HepG2 (cell line): Measurements from ENCODE around the gene EPB41L1. TPM values are rescaled to one million over a fixed set of nuclear protein-coding genes. Genes with fewer than 3 reads are reported as not detected.

ENCODE experiments used
- ADNP ChIP-seq: sonication (generic); formaldehyde crosslinking; IDR thresholded peaks from 2 replicates; pipeline ENCODE4 v1.4.0; 2020; ENCODE audit warnings: missing genetic modification reagents
- ARHGAP35 ChIP-seq: sonication (generic); formaldehyde crosslinking; IDR thresholded peaks from 2 replicates; pipeline ENCODE4 v1.9.0; 2022; ENCODE audit warnings: mild to moderate bottlenecking, inconsistent platforms, moderate library complexity, missing genetic modification reagents, borderline replicate concordance
- ARNT2 ChIP-seq: sonication (generic); formaldehyde crosslinking; IDR thresholded peaks from 2 replicates; pipeline ENCODE4 v1.8.0; 2022; ENCODE audit warnings: mild to moderate bottlenecking, low read depth, missing genetic modification reagents, moderate library complexity
- CBX5 ChIP-seq: sonication (generic); formaldehyde crosslinking; IDR thresholded peaks from 2 replicates; pipeline ENCODE4 v1.4.0; 2020; ENCODE audit warnings: missing genetic modification reagents, borderline replicate concordance
- CTCF ChIP-seq: sonication (generic); formaldehyde crosslinking; IDR thresholded peaks from 2 replicates; pipeline ENCODE4 v1.5.0; 2020; ENCODE audit warnings: mild to moderate bottlenecking, missing genetic modification reagents, moderate library complexity
- DRAP1 ChIP-seq: IDR thresholded peaks from 2 replicates; pipeline ENCODE4 v1.6.1; 2016; ENCODE audit warnings: missing genetic modification reagents, missing compliant biosample characterization
- DZIP1 ChIP-seq: sonication (generic); formaldehyde crosslinking; IDR thresholded peaks from 2 replicates; pipeline ENCODE4 v1.5.0; 2020; ENCODE audit warnings: mild to moderate bottlenecking, missing genetic modification reagents
- ERF ChIP-seq: IDR thresholded peaks from 2 replicates; pipeline ENCODE4 v1.6.1; 2018; ENCODE audit warnings: missing biosample characterization, missing genetic modification reagents
- GATAD2A ChIP-seq: IDR thresholded peaks from 2 replicates; pipeline ENCODE4 v1.6.1; 2016
- KDM5B ChIP-seq: sonication (generic); formaldehyde crosslinking; IDR thresholded peaks from 2 replicates; pipeline ENCODE4 v1.4.0; 2020; ENCODE audit warnings: missing genetic modification reagents, mild to moderate bottlenecking, borderline replicate concordance
- KDM6A ChIP-seq: IDR thresholded peaks from 2 replicates; pipeline ENCODE4 v1.6.1; 2016; ENCODE audit warnings: low read depth
- PBX2 ChIP-seq: IDR thresholded peaks from 2 replicates; pipeline ENCODE4 v1.6.1; 2016; ENCODE audit warnings: control low read depth
- REPIN1 ChIP-seq: sonication (generic); formaldehyde crosslinking; IDR thresholded peaks from 2 replicates; pipeline ENCODE4 v1.8.0; 2022; ENCODE audit warnings: missing genetic modification reagents, low read depth, mild to moderate bottlenecking, borderline replicate concordance
- SCMH1 ChIP-seq: sonication (generic); formaldehyde crosslinking; IDR thresholded peaks from 2 replicates; pipeline ENCODE4 v1.9.0; 2021; ENCODE audit warnings: missing genetic modification reagents, mild to moderate bottlenecking, borderline replicate concordance
- SRY ChIP-seq: sonication (generic); formaldehyde crosslinking; IDR thresholded peaks from 2 replicates; pipeline ENCODE4 v1.8.0; 2022; ENCODE audit warnings: mild to moderate bottlenecking, missing genetic modification reagents
- TEAD3 ChIP-seq: optimal IDR thresholded peaks from 2 replicates; pipeline ENCODE3; 2016; ENCODE audit warnings: borderline replicate concordance
- ZBTB37 ChIP-seq: sonication (generic); formaldehyde crosslinking; IDR thresholded peaks from 2 replicates; pipeline ENCODE4 v1.4.0; 2020; ENCODE audit warnings: mild to moderate bottlenecking, missing genetic modification reagents
- ZNF280B ChIP-seq: sonication (generic); formaldehyde crosslinking; IDR thresholded peaks from 2 replicates; pipeline ENCODE4 v1.5.0; 2020; ENCODE audit warnings: missing genetic modification reagents, mild to moderate bottlenecking, borderline replicate concordance
- ZNF569 ChIP-seq: sonication (generic); formaldehyde crosslinking; IDR thresholded peaks from 2 replicates; pipeline ENCODE4 v1.5.0; 2020; ENCODE audit warnings: mild to moderate bottlenecking, missing genetic modification reagents, moderate library complexity, borderline replicate concordance
- ZNF724P ChIP-seq: sonication (generic); formaldehyde crosslinking; IDR thresholded peaks from 2 replicates; pipeline ENCODE4 v1.8.0; 2022; ENCODE audit warnings: missing genetic modification reagents, borderline replicate concordance
- polyA plus RNA-seq, 8 experiments: library from polyadenylated mRNA; depleted of rRNA in 3 of 8; stranded (reverse) in 7 of 8; unstranded in 1 of 8; fragments of >200 nt; fragmentation: Illumina TruSeq in 4 of 8; extraction: Trizol in 4 of 8; gene quantifications; 2 replicates each; pipeline versions ENCODE4 v1.2.1 to v1.2.3, GENCODE V29; 2011 to 2016; ENCODE audit warnings: low read depth in 4 of 8, missing spikeins in 1 of 8, mixed read lengths in 1 of 8; ENCODE audit not compliant: insufficient read depth in 1 of 8
- total RNA-seq, 5 experiments: library from RNA; depleted of rRNA; stranded (reverse); fragments of >200 nt; fragmentation: Illumina TruSeq; extraction: Trizol; gene quantifications; 2 replicates each; pipeline ENCODE4 v1.2.3, GENCODE V29; 2016; ENCODE audit warnings: low read depth in 1 of 5

Gene EPB41L1
- total and polyA plus RNA-seq, 2 of the 13 experiments (the other 11 are each of a cell fraction or from before 2014, with no cell fraction given), result 16.7 to 39.0 TPM

GRCh38 chr20:36181934-36182603 lies 27.5 kb downstream of the EPB41L1 start (continued):
- TF ChIP-seq DZIP1 (CRISPR knock-in tag), result 0 out of 2 replicates have a peak, but pooled peaks have one; percentile 10
- TF ChIP-seq ARNT2 (CRISPR knock-in tag), result peak; percentile 65
- peak; percentile 60; the same call in 1 of the 2 replicates for TF ChIP-seq ZNF724P (CRISPR knock-in tag)
- TF ChIP-seq ZNF569 (CRISPR knock-in tag), result no peak
- peak; percentile 74; the same call in 1 of the 2 replicates for TF ChIP-seq ADNP (CRISPR knock-in tag)
- no peak; the same call in 1 of the 2 replicates for TF ChIP-seq REPIN1 (CRISPR knock-in tag)
- TF ChIP-seq PBX2, result peak; percentile 44; the same call in 1 of the 2 replicates
- TF ChIP-seq TEAD3 (CRISPR knock-in tag), result peak; percentile 68
- TF ChIP-seq CBX5 (CRISPR knock-in tag), result 0 out of 2 replicates have a peak, but pooled peaks have one; percentile 40
- no peak for TF ChIP-seq ZBTB37 (CRISPR knock-in tag)
- TF ChIP-seq ERF (CRISPR knock-in tag), result peak; percentile 51; the same call in 1 of the 2 replicates
- TF ChIP-seq SRY (CRISPR knock-in tag), result peak; percentile 13; the same call in 1 of the 2 replicates
- TF ChIP-seq SCMH1 (CRISPR knock-in tag), result no peak
- no peak for TF ChIP-seq ARHGAP35 (CRISPR knock-in tag)
- 0 out of 2 replicates have a peak, but pooled peaks have one; percentile 9 for TF ChIP-seq KDM6A
- 0 out of 2 replicates have a peak, but pooled peaks have one; percentile 1 for TF ChIP-seq CTCF (CRISPR knock-in tag)
- TF ChIP-seq GATAD2A (CRISPR knock-in tag), result peak; percentile 85
- TF ChIP-seq DRAP1 (CRISPR knock-in tag), result peak; percentile 18; the same call in 1 of the 2 replicates
- peak; percentile 30; the same call in 1 of the 2 replicates for TF ChIP-seq KDM5B
- TF ChIP-seq ZNF280B (CRISPR knock-in tag), result peak; percentile 77
